ENCODE results near the gene TAF15. TPM values are rescaled to one million over a fixed set of nuclear protein-coding genes. Genes with fewer than 3 reads are reported as not detected.

Gene TAF15
- polyA plus RNA-seq, 1 donor from 2014 or later: 45.8 TPM

GRCh38 chr17:35791681-35792350, 17.5 kb upstream of the TAF15 start:
- H3K27me3 ChIP-seq (ENCODE audit: insufficient read depth, low read depth, low read length): peaks cover 43% of the 10 kb centered on the region
- no peaks in the 10 kb centered on the region for H3K9me3 ChIP-seq (ENCODE audit: low read length)
- no peak overlapping the region for H3K9ac ChIP-seq (ENCODE audit: low read length)
- no peak overlapping the region for H3K4me3 ChIP-seq (ENCODE audit: low read length)
- TF ChIP-seq TAF1 (IDR thresholded peaks at IDR 0.05; ENCODE audit: low read depth): no peak
- no peak for TF ChIP-seq CTCF (IDR thresholded peaks at IDR 0.05; ENCODE audit: poor library complexity, severe bottlenecking)
- TF ChIP-seq POLR2AphosphoS5 (IDR thresholded peaks at IDR 0.05): no peak
- TF ChIP-seq EP300 (conservative IDR thresholded peaks at IDR 0.05; ENCODE audit: poor library complexity, severe bottlenecking): no peak
- no peaks in the 10 kb centered on the region for H3K36me3 ChIP-seq (ENCODE audit: insufficient read depth, low read length)
- H4K20me1 ChIP-seq (ENCODE audit: insufficient read depth): no peaks in the 10 kb centered on the region
- no peak overlapping the region for H3K27ac ChIP-seq (ENCODE audit: low read length)
- no peaks in the 10 kb centered on the region for H3K79me2 ChIP-seq (replicated peaks; ENCODE audit: insufficient read depth, low read length)
- no peak overlapping the region for H3K4me2 ChIP-seq (ENCODE audit: low read length)
- no peaks in the 10 kb centered on the region for H3F3A ChIP-seq (ENCODE audit: insufficient read depth, low read length, poor library complexity, severe bottlenecking)
- H3K9me2 ChIP-seq (ENCODE audit: insufficient read depth, low read length): no peaks in the 10 kb centered on the region
- no peak overlapping the region for H2AFZ ChIP-seq (ENCODE audit: low read depth, low read length)

- Histone ChIP-seq H3F3A (ENCODE audit: insufficient read depth, low read length, poor library complexity, severe bottlenecking) (no peaks in the 10 kb centered on the region), H3K9me2 (ENCODE audit: insufficient read depth, low read length) (no peaks in the 10 kb centered on the region), H3K9me3 (ENCODE audit: low read length) (no peaks in the 10 kb centered on the region), H3K9ac (ENCODE audit: low read length) (no peak overlapping the region), H3K27ac (ENCODE audit: low read length) (no peak overlapping the region), H2AFZ (ENCODE audit: low read depth, low read length) (no peak overlapping the region), H3K4me2 (ENCODE audit: low read length) (no peak overlapping the region), H3K36me3 (ENCODE audit: insufficient read depth, low read length) (no peaks in the 10 kb centered on the region), H3K79me2 (replicated peaks; ENCODE audit: insufficient read depth, low read length) (no peaks in the 10 kb centered on the region), H3K4me3 (ENCODE audit: low read length) (no peak overlapping the region), H4K20me1 (ENCODE audit: insufficient read depth) (no peaks in the 10 kb centered on the region), H3K27me3 (ENCODE audit: insufficient read depth, low read depth, low read length) (peaks cover 57% of the 10 kb centered on the region)
- TF ChIP-seq EP300 (conservative IDR thresholded peaks at IDR 0.05; ENCODE audit: poor library complexity, severe bottlenecking) (no peak), REST (IDR thresholded peaks at IDR 0.05; ENCODE audit: borderline replicate concordance) (no peak), MXI1 (conservative IDR thresholded peaks at IDR 0.05; ENCODE audit: poor library complexity, severe bottlenecking) (no peak), SMC3 (conservative IDR thresholded peaks at IDR 0.05; ENCODE audit: poor library complexity) (no peak), EZH2 (IDR thresholded peaks at IDR 0.05; ENCODE audit: borderline replicate concordance, insufficient read depth, low read length, poor library complexity, severe bottlenecking) (no peak), CTCF (IDR thresholded peaks at IDR 0.05; ENCODE audit: poor library complexity, severe bottlenecking) (no peak), TAF1 (IDR thresholded peaks at IDR 0.05; ENCODE audit: low read depth) (no peak), RAD21 (conservative IDR thresholded peaks at IDR 0.05) (no peak), POLR2AphosphoS5 (IDR thresholded peaks at IDR 0.05) (no peak)
These were observed 16.0 kb upstream of the TAF15 start for GRCh38 chr17:35793257-35793656.
